ENCODE measurements around the gene EXOC3. TPM values are rescaled to one million over a fixed set of nuclear protein-coding genes. Genes with fewer than 3 reads are reported as not detected.

EXOC3 gene
- total RNA-seq, 1 experiment from 2014 or later = 155 TPM

- TF ChIP-seq CTCF (conservative IDR thresholded peaks at IDR 0.05) (no peak), EZH2 (IDR thresholded peaks at IDR 0.05; ENCODE audit: low read depth) (no peak)
- no peaks in the 10 kb centered on the region for H3K9me3 ChIP-seq (ENCODE audit: insufficient read depth, low read depth)
- H4K20me1 ChIP-seq (ENCODE audit: insufficient read depth) = no peaks in the 10 kb centered on the region
- H3K27me3 ChIP-seq (ENCODE audit: insufficient read depth, low read depth) = no peaks in the 10 kb centered on the region
- H3K4me3 ChIP-seq = no peak overlapping the region
- ChIA-PET CTCF (interaction anchor here (1.0 kb wide), 1 partner anchor 9 kb away, joined by 3 read pairs; no protein-coding TSS in a partner anchor), POLR2A (ENCODE audit: unreplicated experiment) (no interaction called here)
- DNase-seq = no peak
- no peaks in the 10 kb centered on the region for H3K79me2 ChIP-seq (ENCODE audit: low read depth)
- no peak overlapping the region for H3K27ac ChIP-seq
- H3K4me1 ChIP-seq (replicated peaks; ENCODE audit: insufficient read depth) = no peaks in the 10 kb centered on the region
- no peaks in the 10 kb centered on the region for H3K36me3 ChIP-seq (ENCODE audit: low read depth)
- no peaks in the 10 kb centered on the region for H3F3A ChIP-seq (ENCODE audit: insufficient read depth, low read depth)
- BruUV-seq (replicated peaks) = no TSS peak
- no peaks in the 10 kb centered on the region for H3K9me2 ChIP-seq (ENCODE audit: insufficient read depth)
- no peak overlapping the region for H3K4me2 ChIP-seq
- no peak overlapping the region for H2AFZ ChIP-seq
- intact Hi-C loops (cut with micrococcal nuclease; ENCODE audit: unreplicated experiment) = no loop called here
Observed at GRCh38 chr5:423233-423565, 19.8 kb upstream of the EXOC3 start.

- no peaks in the 10 kb centered on the region for H3K9me2 ChIP-seq (ENCODE audit: insufficient read depth)
- no TSS peak for BruUV-seq (replicated peaks)
- H3K9me3 ChIP-seq (ENCODE audit: insufficient read depth, low read depth) = no peaks in the 10 kb centered on the region
- no peaks in the 10 kb centered on the region for H3K36me3 ChIP-seq (ENCODE audit: low read depth)
- TF ChIP-seq CTCF (conservative IDR thresholded peaks at IDR 0.05) (no peak), EZH2 (IDR thresholded peaks at IDR 0.05; ENCODE audit: low read depth) (no peak)
- no peaks in the 10 kb centered on the region for H3K27me3 ChIP-seq (ENCODE audit: insufficient read depth, low read depth)
- no peaks in the 10 kb centered on the region for H3K79me2 ChIP-seq (ENCODE audit: low read depth)
- H3K4me2 ChIP-seq = no peak overlapping the region
- no peaks in the 10 kb centered on the region for H3F3A ChIP-seq (ENCODE audit: insufficient read depth, low read depth)
- H3K4me1 ChIP-seq (replicated peaks; ENCODE audit: insufficient read depth) = no peaks in the 10 kb centered on the region
- H2AFZ ChIP-seq = no peak overlapping the region
- DNase-seq = no peak
- no peaks in the 10 kb centered on the region for H4K20me1 ChIP-seq (ENCODE audit: insufficient read depth)
- H3K4me3 ChIP-seq = no peak overlapping the region
- intact Hi-C loops (cut with micrococcal nuclease; ENCODE audit: unreplicated experiment) = no loop called here
- H3K27ac ChIP-seq = no peak overlapping the region
- CTCF ChIA-PET = interaction anchor here (1.0 kb wide), 1 partner anchor 9 kb away, joined by 3 read pairs; no protein-coding TSS in a partner anchor
- POLR2A ChIA-PET (ENCODE audit: unreplicated experiment) = no interaction called here
Observed at GRCh38 chr5:423626-424261, 19.2 kb upstream of the EXOC3 start.

- no TSS peak for BruUV-seq (replicated peaks)
Observed at GRCh38 chr5:424301-425110, 18.5 kb upstream of the EXOC3 start.

More at GRCh38 chr5:424301-425110, 18.5 kb upstream of the EXOC3 start:
- no peak overlapping the region for H3K27ac ChIP-seq
- DNase-seq = peak in 1 of 2 experiments; percentile 37
- TF ChIP-seq EZH2 (IDR thresholded peaks at IDR 0.05; ENCODE audit: low read depth) (no peak), CTCF (conservative IDR thresholded peaks at IDR 0.05) (no peak)
- H3K4me1 ChIP-seq (replicated peaks; ENCODE audit: insufficient read depth) = no peaks in the 10 kb centered on the region
- CTCF ChIA-PET = no interaction called here
- H3K79me2 ChIP-seq (ENCODE audit: low read depth) = no peaks in the 10 kb centered on the region
- no peak overlapping the region for H3K4me2 ChIP-seq
- H3K4me3 ChIP-seq = no peak overlapping the region
- H2AFZ ChIP-seq = no peak overlapping the region
- H3K9me2 ChIP-seq (ENCODE audit: insufficient read depth) = no peaks in the 10 kb centered on the region
- H3K9me3 ChIP-seq (ENCODE audit: insufficient read depth, low read depth) = no peaks in the 10 kb centered on the region
- intact Hi-C loops (cut with micrococcal nuclease; ENCODE audit: unreplicated experiment) = loop anchor here (1.0 kb wide), 1 partner anchor 107 kb away; no protein-coding TSS in a partner anchor
- no peaks in the 10 kb centered on the region for H4K20me1 ChIP-seq (ENCODE audit: insufficient read depth)
- no peaks in the 10 kb centered on the region for H3K27me3 ChIP-seq (ENCODE audit: insufficient read depth, low read depth)
- H3K36me3 ChIP-seq (ENCODE audit: low read depth) = no peaks in the 10 kb centered on the region
- no peaks in the 10 kb centered on the region for H3F3A ChIP-seq (ENCODE audit: insufficient read depth, low read depth)
- POLR2A ChIA-PET (ENCODE audit: unreplicated experiment) = interaction anchor here (0.5 to 0.7 kb wide), 2 partner anchors 108 to 133 kb away, joined by 3 to 4 read pairs; no protein-coding TSS in a partner anchor

Data from PC-9 (cell line).